CD4-positive, CD25-positive, alpha-beta regulatory T cell (primary cell): ENCODE results near the gene GTPBP1. TPM values are rescaled to one million over a fixed set of nuclear protein-coding genes. Genes with fewer than 3 reads are reported as not detected.

Experiments used
- ATAC-seq, 2 donors: fragments of 150-1000 bp; cut with Tn5 transposase; one replicate each; pipeline ENCODE4 v1.10.0; 2021; ENCODE audit warnings: low read depth in 2 of 2, moderate number of reproducible peaks in 2 of 2, moderate library complexity in 1 of 2
- DNase-seq, 3 donors: peaks; one replicate each; pipeline versions ENCODE4 v3.0.0 to v3.0.0-alpha.2; 2012 to 2022; ENCODE audit warnings: mixed read lengths in 1 of 3
- H3K27ac ChIP-seq: one replicate; pipeline ENCODE4 v1.7.0; 2013; ENCODE audit warnings: mild to moderate bottlenecking, low read length; ENCODE audit not compliant: insufficient read depth, poor library complexity, severe bottlenecking
- H3K27me3 ChIP-seq: one replicate; pipeline ENCODE4 v1.7.0; 2013; ENCODE audit warnings: low read length; ENCODE audit not compliant: control insufficient read depth, insufficient read depth
- H3K36me3 ChIP-seq: one replicate; pipeline ENCODE4 v1.7.0; 2013; ENCODE audit warnings: mild to moderate bottlenecking, low read length, moderate library complexity; ENCODE audit not compliant: control insufficient read depth, insufficient read depth
- H3K4me1 ChIP-seq: 2 replicates; pipeline ENCODE4 v1.7.0; 2013; ENCODE audit warnings: mild to moderate bottlenecking, low read length; ENCODE audit not compliant: insufficient read depth, control insufficient read depth, poor library complexity, severe bottlenecking
- H3K4me3 ChIP-seq: one replicate; pipeline ENCODE4 v1.7.0; 2013; ENCODE audit warnings: low read depth, mild to moderate bottlenecking, low read length, moderate library complexity
- H3K9me3 ChIP-seq, 2 experiments: 1 replicate in 1 of 2; 2 replicates in 1 of 2; pipeline ENCODE4 v1.7.0; 2013; ENCODE audit warnings: low read length in 2 of 2, mild to moderate bottlenecking in 1 of 2, moderate library complexity in 1 of 2; ENCODE audit not compliant: control insufficient read depth in 2 of 2
- H3K27ac Mint-ChIP-seq, 3 donors: one replicate each; pipeline ENCODE4 v1.8.0; 2020 to 2022; ENCODE audit warnings: mild to moderate bottlenecking in 3 of 3, mixed read lengths in 3 of 3, moderate library complexity in 2 of 3
- H3K27me3 Mint-ChIP-seq: one replicate; pipeline ENCODE4 v1.8.0; 2022; ENCODE audit warnings: mild to moderate bottlenecking, mixed read lengths
- H3K36me3 Mint-ChIP-seq: one replicate; pipeline ENCODE4 v1.8.0; 2020; ENCODE audit warnings: mixed read lengths
- H3K4me1 Mint-ChIP-seq, 4 donors: one replicate each; pipeline ENCODE4 v1.8.0; 2020 to 2022; ENCODE audit warnings: mixed read lengths in 4 of 4, mild to moderate bottlenecking in 1 of 4
- H3K4me3 Mint-ChIP-seq, 4 donors: one replicate each; pipeline ENCODE4 v1.8.0; 2020 to 2022; ENCODE audit warnings: mild to moderate bottlenecking in 4 of 4, mixed read lengths in 4 of 4, moderate library complexity in 3 of 4
- H3K9me3 Mint-ChIP-seq, 7 donors: one replicate each; pipeline ENCODE4 v1.8.0; 2020 to 2022; ENCODE audit warnings: mixed read lengths in 7 of 7, mild to moderate bottlenecking in 3 of 7, moderate library complexity in 2 of 7
- polyA plus RNA-seq, 4 donors: library from polyadenylated mRNA; unstranded; fragments of 300-500 nt; fragmentation: Illumina TruSeq; gene quantifications; one replicate each; pipeline ENCODE4 v1.2.3, GENCODE V29; 2021
- total RNA-seq: library from RNA; stranded (reverse); gene quantifications from one replicate; pipeline ENCODE4 v1.2.3, GENCODE V29; 2022

Gene GTPBP1
- total and polyA plus RNA-seq, 5 donors from 2014 or later = 25.4 to 285 (median 25.8) TPM

DNA sequence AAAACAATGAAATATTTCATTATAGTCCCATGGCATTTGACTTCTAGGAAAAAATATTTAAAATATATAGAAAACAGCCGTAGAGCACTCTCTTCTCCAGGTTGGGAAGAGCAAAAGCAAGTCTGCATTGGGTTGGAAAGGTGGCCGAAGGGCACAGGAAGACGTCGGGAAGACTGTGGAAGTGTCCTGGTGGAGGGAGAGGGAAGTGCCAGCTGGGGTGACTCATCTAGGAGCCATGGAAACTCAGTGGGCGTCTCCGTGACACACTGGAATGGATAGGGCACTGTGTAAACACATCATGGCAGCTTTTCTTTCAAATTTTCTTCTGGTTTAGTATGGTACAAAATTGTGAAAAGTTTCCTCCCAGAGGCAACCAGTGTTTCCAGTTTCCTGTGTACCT, 12.7 kb downstream of the GTPBP1 start:
- Mint-ChIP-seq H3K36me3 (peaks cover 51% of the 10 kb centered on the region), H3K9me3 (peaks cover 0 to 2% (median 0%) of the 10 kb centered on the region in 7 donors), H3K27me3 (no peaks in the 10 kb centered on the region), H3K27ac (peak overlapping the region in 2 of 3 donors; percentile 6 to 7), H3K4me1 (peaks cover 11 to 29% (median 26%) of the 10 kb centered on the region in 4 donors), H3K4me3 (no peak overlapping the region)
- no peak overlapping the region for H3K27ac ChIP-seq
- peaks cover 77% of the 10 kb centered on the region for H3K36me3 ChIP-seq
- peaks cover 4% of the 10 kb centered on the region for H3K4me1 ChIP-seq
- DNase-seq (no peak), ATAC-seq (no peak)
- no peak overlapping the region for H3K4me3 ChIP-seq
- no peaks in the 10 kb centered on the region for H3K9me3 ChIP-seq
- H3K27me3 ChIP-seq = no peaks in the 10 kb centered on the region

DNA sequence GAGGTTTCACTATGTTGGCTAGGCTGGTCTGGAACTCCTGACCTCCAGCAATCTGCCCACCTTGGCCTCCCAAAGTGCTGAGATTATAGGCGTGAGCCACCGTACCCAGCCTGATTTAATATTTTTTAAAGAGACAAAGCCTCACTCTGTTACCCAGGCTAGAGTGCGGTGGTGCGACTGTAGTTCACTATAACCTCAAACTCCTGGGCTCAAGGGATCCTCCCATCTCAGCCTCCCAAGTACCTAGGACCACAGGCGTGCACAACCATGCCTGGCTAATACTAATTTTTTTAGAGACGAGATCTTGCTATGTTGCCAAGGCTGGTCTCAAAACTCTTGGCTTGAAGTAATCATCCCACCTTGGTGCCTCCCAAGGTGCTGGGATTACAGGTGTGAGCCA, 13.5 kb downstream of the GTPBP1 start:
- Mint-ChIP-seq H3K27ac (peak overlapping the region in 1 of 3 donors; percentile 36), H3K4me3 (no peak overlapping the region), H3K36me3 (peaks cover 52% of the 10 kb centered on the region), H3K27me3 (no peaks in the 10 kb centered on the region), H3K4me1 (peaks cover 8 to 21% (median 20%) of the 10 kb centered on the region in 4 donors), H3K9me3 (no peaks in the 10 kb centered on the region)
- no peaks in the 10 kb centered on the region for H3K27me3 ChIP-seq
- DNase-seq = no peak
- H3K4me1 ChIP-seq = no peaks in the 10 kb centered on the region
- H3K4me3 ChIP-seq = no peak overlapping the region
- no peak for ATAC-seq
- peaks cover 84% of the 10 kb centered on the region for H3K36me3 ChIP-seq
- no peaks in the 10 kb centered on the region for H3K9me3 ChIP-seq
- H3K27ac ChIP-seq = no peak overlapping the region

DNA sequence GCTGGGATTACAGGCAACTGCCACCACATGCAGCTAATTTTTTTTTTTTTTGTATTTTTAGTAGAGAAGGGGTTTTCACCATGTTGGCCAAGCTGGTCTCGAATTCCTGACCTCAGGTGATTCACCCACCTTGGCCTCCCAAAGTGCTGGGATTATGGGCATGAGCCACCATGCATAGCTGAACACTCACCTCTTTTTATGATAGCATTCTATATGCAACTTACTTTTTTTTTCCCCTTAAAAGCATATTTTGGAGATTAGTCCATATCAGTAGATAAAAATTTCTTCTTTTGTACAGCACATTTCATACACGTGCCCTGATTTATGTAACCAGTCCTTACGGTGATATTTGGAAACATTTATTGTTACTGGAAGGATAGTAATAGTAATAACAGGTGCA, 14.6 kb downstream of the GTPBP1 start:
- Mint-ChIP-seq H3K27ac (no peak overlapping the region), H3K9me3 (no peaks in the 10 kb centered on the region), H3K36me3 (peaks cover 51% of the 10 kb centered on the region), H3K27me3 (no peaks in the 10 kb centered on the region), H3K4me3 (no peak overlapping the region), H3K4me1 (peaks cover 7 to 17% (median 16%) of the 10 kb centered on the region in 4 donors)
- H3K9me3 ChIP-seq = no peaks in the 10 kb centered on the region
- DNase-seq (no peak), ATAC-seq (no peak)
- no peak overlapping the region for H3K27ac ChIP-seq
- peaks cover 89% of the 10 kb centered on the region for H3K36me3 ChIP-seq
- H3K4me1 ChIP-seq = no peaks in the 10 kb centered on the region
- H3K4me3 ChIP-seq = no peak overlapping the region
- no peaks in the 10 kb centered on the region for H3K27me3 ChIP-seq

DNA sequence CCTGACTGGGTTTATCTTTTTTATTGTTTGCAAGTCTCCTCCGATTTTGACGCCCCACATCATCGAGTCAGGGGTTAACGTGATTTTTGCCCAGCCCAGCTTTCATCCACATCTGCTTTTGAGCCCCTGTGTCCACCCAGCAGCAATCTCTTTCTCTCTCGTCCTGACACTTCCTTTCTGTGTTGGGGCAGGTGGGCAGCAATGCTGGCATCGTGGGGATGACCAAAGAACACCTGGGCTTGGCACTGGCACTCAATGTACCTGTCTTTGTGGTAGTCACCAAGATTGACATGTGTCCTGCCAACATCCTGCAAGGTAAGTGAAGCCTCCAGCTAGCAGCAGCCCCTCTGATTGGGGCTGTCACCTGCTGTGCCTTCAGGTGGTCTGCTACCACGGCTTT, 15.8 kb downstream of the GTPBP1 start:
- peaks cover 7 to 22% (median 16%) of the 10 kb centered on the region in 4 donors for H3K4me1 Mint-ChIP-seq
- no peak for DNase-seq
- H3K4me1 ChIP-seq = no peaks in the 10 kb centered on the region
- no peaks in the 10 kb centered on the region for H3K27me3 ChIP-seq
- no peaks in the 10 kb centered on the region for H3K9me3 Mint-ChIP-seq
- no peaks in the 10 kb centered on the region for H3K9me3 ChIP-seq
- peak overlapping the region in 2 of 3 donors; percentile 36 to 65 for H3K27ac Mint-ChIP-seq
- H3K36me3 Mint-ChIP-seq = peaks cover 58% of the 10 kb centered on the region
- ATAC-seq = no peak
- no peak overlapping the region for H3K27ac ChIP-seq
- no peak overlapping the region for H3K4me3 ChIP-seq
- peak overlapping the region in 1 of 4 donors; percentile 63 for H3K4me3 Mint-ChIP-seq
- H3K27me3 Mint-ChIP-seq = no peaks in the 10 kb centered on the region
- peaks cover 89% of the 10 kb centered on the region for H3K36me3 ChIP-seq

DNA sequence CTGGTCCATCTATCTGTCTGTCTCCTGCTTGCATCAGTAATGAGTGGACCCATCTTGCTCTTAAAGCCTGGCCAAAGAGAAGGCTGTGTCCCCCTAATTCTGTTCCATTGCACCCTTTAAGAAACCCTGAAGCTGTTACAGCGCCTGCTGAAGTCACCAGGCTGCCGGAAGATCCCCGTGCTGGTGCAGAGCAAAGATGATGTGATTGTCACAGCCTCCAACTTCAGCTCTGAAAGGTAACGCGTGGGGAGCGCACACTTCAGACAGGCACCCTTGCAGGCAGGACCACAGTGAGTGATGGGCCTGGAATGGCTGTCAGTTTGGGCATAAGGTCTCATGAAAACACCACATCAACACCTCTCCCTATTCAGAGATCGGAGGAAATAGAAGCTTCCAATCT, 18.4 kb downstream of the GTPBP1 start:
- DNase-seq = no peak
- no peak overlapping the region for H3K27ac ChIP-seq
- peaks cover 91% of the 10 kb centered on the region for H3K36me3 ChIP-seq
- no peaks in the 10 kb centered on the region for H3K9me3 Mint-ChIP-seq
- ATAC-seq = no peak
- no peaks in the 10 kb centered on the region for H3K27me3 Mint-ChIP-seq
- H3K4me1 ChIP-seq = no peaks in the 10 kb centered on the region
- H3K9me3 ChIP-seq = no peaks in the 10 kb centered on the region
- H3K4me1 Mint-ChIP-seq = peaks cover 7 to 17% (median 11%) of the 10 kb centered on the region in 4 donors
- no peak overlapping the region for H3K4me3 Mint-ChIP-seq
- H3K27me3 ChIP-seq = no peaks in the 10 kb centered on the region
- H3K36me3 Mint-ChIP-seq = peaks cover 48% of the 10 kb centered on the region
- H3K27ac Mint-ChIP-seq = peak overlapping the region in 1 of 3 donors; percentile 41
- no peak overlapping the region for H3K4me3 ChIP-seq

DNA sequence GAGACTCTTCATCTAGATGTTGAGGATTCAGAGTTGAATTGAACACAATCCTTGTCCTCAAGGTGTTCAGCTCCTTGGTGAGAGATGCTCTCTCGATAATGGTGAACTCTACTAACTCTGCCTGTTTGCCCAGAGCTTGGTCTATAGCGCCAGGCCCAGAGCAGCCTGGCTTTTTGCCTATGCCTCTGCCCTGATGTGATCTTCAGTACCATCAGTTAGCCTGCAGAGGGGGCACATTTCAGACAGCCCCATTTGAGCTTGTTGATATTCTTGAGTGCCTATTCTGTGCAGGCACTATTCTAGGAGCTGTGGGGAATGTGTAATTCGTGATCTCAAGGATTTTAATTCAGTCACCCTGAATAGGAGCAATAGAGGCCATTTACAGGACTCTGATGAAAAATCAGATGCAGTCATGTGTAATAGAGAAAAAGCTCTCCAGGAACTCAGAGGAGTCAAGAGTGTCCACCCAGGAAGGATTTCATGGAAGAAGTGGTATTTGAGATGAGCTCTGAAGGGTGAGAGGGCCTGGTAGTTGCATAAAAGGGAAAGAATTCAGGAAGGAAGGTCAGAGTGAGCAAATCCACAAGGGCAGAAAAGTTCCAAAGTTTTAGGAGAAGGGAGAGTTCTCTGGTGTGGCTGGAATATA, 19.3 kb downstream of the GTPBP1 start:
- Mint-ChIP-seq H3K9me3 (no peaks in the 10 kb centered on the region), H3K36me3 (peaks cover 51% of the 10 kb centered on the region), H3K4me3 (peak overlapping the region in 2 of 4 donors; percentile 56 to 61), H3K4me1 (peaks cover 7 to 13% (median 12%) of the 10 kb centered on the region in 4 donors), H3K27ac (peak overlapping the region in 2 of 3 donors; percentile 74 to 84), H3K27me3 (no peaks in the 10 kb centered on the region)
- DNase-seq (peak in 2 of 3 donors; percentile 57 to 63), ATAC-seq (peak; percentile 67 to 79)
- Histone ChIP-seq H3K9me3 (no peaks in the 10 kb centered on the region), H3K4me3 (no peak overlapping the region), H3K27me3 (no peaks in the 10 kb centered on the region), H3K4me1 (no peaks in the 10 kb centered on the region), H3K36me3 (peaks cover 95% of the 10 kb centered on the region), H3K27ac (no peak overlapping the region)

DNA sequence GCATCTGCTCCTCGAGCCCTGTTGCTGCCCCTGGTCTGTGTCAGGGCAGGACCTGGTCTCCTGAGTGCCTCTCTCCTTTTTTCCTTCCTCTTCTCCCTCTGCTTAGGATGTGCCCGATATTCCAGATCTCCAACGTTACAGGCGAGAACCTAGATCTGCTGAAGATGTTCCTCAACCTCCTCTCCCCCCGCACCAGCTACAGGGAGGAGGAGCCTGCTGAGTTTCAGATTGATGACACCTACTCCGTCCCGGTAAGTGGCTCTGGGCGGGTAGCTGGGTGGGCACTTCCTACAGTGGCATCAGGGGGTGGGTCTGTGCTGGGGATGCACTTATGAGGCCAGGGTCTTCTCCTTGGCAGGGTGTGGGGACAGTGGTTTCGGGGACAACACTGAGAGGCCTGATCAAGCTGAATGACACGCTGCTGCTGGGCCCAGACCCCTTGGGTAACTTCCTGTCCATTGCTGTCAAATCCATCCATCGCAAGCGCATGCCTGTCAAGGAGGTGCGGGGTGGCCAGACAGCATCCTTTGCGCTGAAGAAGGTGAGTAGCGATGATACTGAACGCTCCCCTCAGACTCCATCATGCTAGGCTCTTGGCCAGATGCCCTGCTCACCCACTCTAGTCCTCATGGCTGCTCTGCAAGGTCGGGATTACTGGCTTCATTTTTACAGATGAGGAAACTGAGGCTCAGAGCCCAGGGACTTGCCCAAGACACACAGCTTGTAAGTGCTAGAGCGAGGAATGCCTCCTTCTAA, 20.3 kb downstream of the GTPBP1 start:
- Histone ChIP-seq H3K9me3 (no peaks in the 10 kb centered on the region), H3K36me3 (peaks cover 91% of the 10 kb centered on the region), H3K27ac (no peak overlapping the region), H3K4me3 (no peak overlapping the region), H3K4me1 (no peaks in the 10 kb centered on the region), H3K27me3 (no peaks in the 10 kb centered on the region)
- Mint-ChIP-seq H3K36me3 (peaks cover 62% of the 10 kb centered on the region), H3K27me3 (no peaks in the 10 kb centered on the region), H3K4me3 (no peak overlapping the region), H3K27ac (peak overlapping the region in 1 of 3 donors; percentile 84), H3K9me3 (no peaks in the 10 kb centered on the region), H3K4me1 (peaks cover 7 to 13% (median 12%) of the 10 kb centered on the region in 4 donors)
- DNase-seq (no peak), ATAC-seq (no peak)
